Stimulated activated CD8-positive, alpha-beta memory T cell treated with anti-CD3 and anti-CD28 coated beads, Interleukin-15, amount 100 ng/mL, for 24 hours (primary cell): ENCODE measurements around the gene MYMX.
"Not testable (repeated sequence)": the region's sequence is repeated elsewhere in the genome, so short reads cannot be mapped to it uniquely, and the experiment has no call there.

Source experiments
- DNase-seq: peaks from one replicate; pipeline ENCODE4 v3.0.0-alpha.2; 2020; ENCODE audit warnings: low read depth

The MYMX gene

DNA sequence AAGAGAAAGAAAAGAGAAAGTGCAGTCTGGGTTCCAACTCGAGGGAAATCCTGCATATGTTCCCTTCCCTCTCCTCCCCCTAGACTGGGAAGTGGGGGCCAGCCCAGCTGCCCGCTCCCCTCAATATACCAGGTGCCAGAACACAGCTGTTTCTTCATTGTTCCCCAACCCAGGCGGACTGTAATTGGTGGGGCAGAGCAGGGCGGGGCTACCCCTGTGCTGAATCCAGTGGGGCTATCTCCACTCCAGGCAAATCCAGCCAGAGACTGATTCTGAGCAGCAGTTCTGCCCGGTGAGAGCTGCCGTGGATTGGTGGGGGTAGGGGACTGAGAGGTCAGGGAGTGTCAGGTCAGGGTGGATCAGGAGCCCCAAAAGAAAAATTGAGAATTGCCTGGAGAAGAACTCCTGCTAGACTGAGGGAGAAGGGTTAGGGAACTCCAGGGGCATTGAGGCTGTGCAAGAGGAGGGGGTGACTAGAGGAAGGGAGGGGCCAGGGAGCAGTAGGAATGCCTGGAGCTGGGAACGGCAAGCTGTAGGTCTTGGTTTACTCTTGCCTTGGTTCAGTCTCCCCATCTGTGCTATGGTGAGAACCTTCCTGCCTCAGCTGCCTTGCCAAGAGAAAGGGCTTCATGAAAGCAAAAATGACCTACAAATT is at the start of gene MYMX:
Gene MYMX (plus strand): TSS at position 250 of the 655 bp plus-strand sequence. CDS start 546 bp downstream, outside the sequence.
- DNase-seq = no peak

DNA sequence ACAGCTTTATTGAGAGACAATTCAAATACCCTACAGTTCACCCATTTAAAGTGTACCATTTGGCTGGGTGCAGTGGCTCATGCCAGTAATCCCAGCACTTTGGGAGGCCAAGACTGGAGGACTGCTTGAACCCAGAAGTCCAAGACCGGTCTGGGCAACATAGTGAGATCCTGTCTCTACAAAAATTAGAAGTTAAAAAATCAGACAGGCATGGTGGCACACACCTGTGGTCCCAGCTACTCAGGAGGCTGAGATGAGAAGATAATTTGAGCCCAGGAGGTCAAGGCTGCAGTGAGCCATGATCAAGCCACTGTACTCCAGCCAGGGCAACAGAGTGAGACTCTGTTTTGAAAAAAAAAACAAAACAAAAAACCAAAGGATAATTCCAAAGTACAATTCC is 49.2 kb upstream of the MYMX start:
- DNase-seq = no peak

DNA sequence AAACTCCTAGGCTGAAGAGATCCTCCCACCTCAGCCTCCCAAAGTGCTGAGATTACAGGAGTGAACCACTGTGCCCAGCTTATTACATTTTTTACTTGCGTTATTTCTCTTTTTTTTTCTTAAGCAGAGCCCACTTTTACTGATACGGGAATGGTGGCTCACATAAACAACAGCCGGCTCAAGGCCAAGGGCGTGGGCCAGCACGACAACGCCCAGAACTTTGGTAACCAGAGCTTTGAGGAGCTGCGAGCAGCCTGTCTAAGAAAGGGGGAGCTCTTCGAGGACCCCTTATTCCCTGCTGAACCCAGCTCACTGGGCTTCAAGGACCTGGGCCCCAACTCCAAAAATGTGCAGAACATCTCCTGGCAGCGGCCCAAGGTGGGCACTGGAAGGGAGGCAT is 47.6 kb upstream of the MYMX start:
- DNase-seq = no peak

DNA sequence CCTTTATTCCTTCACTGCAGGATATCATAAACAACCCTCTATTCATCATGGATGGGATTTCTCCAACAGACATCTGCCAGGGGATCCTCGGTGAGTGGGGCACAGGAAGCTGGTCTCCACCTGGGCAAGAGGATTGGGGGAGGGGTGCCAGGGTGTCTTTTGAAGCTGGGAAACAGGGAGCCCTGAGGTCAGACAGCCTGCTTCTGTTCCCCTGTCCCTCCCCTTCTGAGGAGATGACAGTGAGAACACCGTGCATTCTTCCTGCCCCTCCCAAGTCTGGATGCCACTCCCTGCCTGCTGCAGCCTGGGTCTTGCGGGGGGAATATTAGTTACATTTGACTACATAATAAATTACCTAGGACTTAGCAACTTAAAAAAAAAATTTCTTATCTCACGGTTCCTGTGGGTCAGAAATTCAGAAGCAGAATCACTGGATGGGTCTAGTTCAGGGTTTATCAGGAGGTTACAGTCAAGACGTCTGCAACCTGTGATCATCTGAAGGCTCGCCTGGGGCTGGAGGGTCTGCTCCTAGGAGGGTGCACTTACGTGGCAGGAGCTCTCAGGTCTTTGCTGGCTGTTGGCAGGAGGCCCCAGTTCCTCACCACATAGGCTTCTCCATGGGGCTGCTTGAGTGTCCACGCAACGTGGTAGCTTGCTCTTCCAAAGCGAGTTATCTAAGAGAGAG is 46.7 kb upstream of the MYMX start:
- no peak for DNase-seq

DNA sequence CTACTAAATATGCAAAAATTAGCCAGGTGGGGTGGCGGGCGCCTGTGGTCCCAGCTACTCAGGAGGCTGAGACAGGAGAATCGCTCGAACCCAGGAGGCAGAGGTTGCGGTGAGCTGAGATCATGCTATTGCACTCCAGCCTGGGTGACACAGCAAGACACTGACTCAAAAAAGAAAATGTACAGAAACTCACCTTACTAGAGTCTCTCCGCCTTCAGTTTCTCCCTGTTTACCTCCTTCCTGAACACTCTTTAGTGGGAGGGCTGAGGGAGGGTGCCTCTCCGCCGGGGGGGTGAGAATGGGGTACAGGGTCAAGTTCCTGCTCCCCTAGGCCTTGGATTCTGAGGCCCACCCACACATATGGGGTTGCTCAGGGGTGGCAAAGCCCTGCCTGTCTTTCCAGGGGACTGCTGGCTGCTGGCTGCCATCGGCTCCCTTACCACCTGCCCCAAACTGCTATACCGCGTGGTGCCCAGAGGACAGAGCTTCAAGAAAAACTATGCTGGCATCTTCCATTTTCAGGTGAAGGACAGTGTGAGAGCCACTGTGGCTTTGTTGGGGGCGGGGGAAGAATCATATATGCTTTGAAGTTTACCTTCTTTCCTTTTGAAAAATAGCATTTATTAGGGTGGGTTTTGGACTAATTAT is 44.7 kb upstream of the MYMX start:
- no peak for DNase-seq

DNA sequence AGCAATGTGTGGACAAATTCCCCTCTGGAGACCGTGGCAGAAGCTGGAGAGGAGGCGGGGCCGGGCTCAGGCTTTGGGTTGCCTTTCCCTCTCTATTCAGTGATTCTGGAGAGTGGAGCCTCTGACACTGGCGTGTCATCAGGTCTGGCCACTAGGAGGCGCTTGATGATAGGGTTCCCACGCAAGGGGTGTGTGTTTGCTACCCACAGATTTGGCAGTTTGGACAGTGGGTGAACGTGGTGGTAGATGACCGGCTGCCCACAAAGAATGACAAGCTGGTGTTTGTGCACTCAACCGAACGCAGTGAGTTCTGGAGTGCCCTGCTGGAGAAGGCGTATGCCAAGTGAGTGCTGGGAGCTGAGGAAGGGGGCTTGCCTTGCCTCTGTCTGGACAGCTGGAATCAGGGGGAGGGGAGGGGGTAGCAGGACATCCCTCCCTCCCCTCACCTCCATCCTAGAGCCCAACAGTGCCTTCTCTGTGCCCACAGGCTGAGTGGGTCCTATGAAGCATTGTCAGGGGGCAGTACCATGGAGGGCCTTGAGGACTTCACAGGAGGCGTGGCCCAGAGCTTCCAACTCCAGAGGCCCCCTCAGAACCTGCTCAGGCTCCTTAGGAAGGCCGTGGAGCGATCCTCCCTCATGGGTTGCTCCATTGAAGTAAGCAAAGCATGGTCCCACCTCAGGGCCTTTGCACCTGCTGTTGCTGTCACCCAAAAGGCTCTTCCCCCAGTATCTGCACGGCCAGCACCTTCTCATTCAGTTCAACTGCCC is 43.8 kb upstream of the MYMX start:
- DNase-seq = peak; percentile 64

DNA sequence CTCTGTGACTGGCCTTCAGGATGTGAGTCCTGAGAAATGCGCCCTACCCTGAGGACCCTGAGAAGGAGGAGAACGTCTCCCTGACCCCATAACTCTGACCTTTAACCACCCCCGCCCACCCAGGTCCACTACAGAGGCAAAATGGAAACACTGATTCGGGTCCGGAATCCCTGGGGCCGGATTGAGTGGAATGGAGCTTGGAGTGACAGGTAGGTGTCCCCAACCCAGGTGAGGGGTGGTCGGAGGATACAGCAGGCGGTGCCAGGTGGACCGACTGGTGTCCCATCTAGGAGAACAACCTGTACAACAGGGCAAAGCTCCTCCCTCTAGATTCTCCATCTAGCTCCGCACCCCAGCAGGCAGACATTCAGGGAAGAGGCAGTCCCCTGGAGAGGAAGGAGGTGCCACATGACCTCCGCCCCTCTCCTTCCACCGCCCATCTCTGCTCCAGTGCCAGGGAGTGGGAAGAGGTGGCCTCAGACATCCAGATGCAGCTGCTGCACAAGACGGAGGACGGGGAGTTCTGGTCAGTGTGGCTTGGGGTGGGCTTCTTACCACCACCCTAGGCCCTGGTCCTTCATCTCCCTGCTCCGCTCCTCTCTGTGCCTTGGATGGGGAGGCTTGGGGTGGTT is 40.5 kb upstream of the MYMX start:
- DNase-seq = no peak

DNA sequence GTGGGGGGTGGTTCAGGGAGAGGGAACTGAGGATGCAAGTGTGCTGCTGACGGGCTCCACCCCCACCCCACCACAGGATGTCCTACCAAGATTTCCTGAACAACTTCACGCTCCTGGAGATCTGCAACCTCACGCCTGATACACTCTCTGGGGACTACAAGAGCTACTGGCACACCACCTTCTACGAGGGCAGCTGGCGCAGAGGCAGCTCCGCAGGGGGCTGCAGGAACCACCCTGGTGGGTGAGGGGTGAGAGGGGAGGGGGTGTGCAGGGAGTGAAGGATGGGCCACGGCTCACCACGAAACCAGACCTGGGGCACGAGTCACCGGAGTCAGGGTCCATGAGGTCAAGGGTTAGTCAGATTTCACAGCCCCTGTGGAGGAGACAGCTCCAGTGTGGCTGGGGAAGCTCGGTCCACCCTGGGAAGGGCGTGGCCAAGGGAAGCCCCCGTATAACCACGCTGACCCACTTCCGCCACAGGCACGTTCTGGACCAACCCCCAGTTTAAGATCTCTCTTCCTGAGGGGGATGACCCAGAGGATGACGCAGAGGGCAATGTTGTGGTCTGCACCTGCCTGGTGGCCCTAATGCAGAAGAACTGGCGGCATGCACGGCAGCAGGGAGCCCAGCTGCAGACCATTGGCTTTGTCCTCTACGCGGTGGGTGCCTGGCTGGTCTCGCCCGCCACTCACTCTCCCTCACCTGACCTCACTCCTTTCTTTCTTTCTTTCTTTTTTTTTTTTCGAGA is 39.8 kb upstream of the MYMX start:
- DNase-seq = no peak

DNA sequence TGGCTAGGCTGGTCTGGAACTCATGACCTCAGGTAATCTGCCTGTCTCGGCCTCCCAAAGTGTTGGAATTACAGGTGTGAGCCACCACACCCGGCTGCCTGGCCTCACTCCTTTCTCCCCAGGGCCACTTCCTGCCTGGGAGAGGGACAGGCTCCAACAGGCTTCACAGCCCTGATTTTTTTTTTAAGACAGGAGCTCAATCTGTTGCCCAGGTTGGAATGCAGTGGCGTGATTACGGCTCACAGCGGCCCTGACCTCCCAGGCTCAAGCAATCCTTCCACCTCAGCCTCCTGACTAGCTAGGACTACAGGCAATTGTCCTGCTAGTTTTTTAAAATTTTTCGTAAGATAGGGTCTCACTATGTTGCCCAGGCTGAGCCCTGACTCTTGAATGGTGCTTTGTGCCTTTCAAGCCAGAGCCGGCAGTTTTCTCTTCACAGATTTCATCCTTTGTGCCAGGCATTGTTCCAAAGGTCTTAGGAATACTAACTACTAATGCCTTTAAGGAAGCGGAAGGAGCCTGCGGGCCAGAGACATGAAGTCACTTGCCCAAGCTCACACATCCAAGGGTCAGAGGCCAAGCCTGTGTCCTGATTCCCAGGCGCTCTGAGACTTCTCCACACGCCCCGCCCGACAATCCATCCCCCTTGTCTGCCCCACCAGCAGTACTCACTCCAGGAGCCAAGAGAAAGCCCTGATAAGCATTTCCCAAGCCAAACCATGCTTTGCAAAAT is 38.9 kb upstream of the MYMX start:
- DNase-seq = no peak

DNA sequence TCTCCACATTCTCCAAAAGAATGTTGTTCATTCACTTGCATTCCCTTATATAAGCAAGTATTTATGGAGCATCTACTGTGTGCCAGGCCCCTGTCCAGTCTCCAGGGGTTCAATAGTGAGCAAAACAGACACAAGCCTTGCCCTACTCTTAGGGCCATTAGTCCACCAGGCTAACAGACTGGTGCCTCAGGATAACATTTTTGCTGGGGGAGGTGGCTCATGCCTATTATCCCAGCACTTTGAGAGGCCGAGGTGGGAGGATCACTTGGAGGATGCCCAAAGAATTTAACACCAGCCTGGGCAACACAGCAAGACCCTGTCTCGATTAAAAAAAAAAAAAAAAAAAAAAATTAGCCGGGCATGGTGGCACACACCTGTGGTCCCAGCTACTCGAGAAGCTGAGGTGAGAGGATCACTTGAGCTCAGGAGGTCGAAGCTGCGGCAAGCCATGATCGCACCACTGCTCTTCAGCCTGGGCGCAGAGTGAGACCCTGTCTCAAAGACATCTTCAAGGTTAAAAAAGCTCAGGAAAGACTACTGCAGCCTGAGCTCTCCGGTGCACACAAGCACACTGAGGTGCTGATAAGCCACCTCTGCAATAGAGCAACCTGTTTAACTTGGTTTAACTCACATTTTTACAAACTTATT is 38.2 kb upstream of the MYMX start:
- no peak for DNase-seq

DNA sequence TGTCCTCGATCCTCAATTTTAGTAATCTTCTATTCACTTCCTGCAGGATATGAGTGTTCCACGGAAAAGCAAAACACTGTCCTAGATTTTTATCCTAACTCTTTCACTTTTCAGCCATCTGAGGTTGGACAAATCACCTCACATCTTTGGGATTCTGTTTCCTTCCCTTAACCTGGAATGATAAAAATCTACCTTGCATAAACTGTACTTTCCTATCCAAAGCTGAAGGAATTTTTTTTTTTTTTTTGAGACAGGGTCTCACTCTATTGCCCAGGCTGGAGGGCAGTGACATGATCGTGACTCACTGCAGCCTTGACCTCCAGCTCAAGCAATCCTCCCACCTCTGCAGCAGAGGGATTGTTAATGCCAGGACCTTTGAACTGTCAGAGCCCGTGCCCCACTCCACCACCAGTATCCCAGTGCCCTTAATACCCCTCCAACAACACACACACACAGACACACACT is 37.6 kb upstream of the MYMX start:
- no peak for DNase-seq

DNA sequence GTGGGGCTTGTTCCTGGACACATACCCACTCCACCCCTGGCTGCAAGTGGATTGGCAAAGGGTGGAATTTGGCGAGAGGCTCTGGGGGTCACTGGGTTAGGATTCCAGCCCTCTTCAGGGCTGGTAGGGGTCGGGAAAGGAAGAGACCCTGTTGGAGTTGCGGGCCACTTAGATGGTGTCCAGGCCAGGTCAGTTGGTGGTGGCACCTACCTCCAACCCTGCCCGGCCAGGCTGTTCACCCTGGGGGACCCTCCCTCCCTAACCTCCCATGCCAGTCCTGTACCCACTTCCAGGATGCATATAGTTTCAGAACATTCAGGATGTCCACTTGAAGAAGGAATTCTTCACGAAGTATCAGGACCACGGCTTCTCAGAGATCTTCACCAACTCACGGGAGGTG is 37.1 kb upstream of the MYMX start:
- DNase-seq = no peak

DNA sequence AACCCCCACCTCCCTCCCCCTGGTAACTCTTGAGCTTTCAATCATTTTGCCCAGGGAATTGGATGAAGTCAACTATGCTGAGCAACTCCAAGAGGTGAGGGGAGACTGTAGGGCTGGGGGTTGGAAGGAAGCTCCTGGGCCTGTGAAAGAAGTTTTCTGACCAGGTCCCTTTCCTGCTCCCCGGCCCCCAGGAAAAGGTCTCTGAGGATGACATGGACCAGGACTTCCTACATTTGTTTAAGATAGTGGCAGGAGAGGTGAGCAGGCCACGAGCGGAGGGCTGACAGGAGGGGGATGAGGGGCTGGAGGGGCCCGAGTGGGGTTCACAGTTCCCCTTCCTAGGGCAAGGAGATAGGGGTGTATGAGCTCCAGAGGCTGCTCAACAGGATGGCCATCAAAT is 36.3 kb upstream of the MYMX start:
- no peak for DNase-seq

DNA sequence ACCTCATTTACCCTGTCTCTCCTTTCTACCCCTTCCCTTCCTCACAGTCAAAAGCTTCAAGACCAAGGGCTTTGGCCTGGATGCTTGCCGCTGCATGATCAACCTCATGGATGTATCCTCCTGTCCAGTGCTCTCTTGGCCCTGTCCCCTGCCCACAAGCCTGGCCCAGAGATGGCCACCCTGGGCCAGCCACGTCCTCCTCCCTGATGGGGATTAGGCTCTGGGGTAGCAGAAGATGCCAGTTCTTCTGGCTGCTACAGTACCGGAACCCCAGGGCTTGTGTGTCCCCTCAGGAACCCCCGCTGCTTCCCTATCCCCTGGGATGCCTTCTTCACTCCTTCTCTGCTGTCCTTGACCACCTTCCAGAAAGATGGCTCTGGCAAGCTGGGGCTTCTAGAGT is 35.8 kb upstream of the MYMX start:
- DNase-seq = no peak

DNA sequence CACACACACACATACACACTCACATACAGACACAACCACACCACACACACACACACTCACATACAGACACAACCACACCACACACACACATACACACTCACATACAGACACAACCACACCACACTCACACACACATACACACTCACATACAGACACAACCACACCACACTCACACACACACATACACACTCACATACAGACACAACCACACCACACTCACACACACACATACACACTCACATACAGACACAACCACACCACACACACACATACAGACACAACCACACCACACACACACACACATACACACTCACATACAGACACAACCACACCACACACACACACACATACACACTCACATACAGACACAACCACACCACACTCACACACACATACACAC is 34.9 kb upstream of the MYMX start:
- DNase-seq = not testable (repeated sequence)

DNA sequence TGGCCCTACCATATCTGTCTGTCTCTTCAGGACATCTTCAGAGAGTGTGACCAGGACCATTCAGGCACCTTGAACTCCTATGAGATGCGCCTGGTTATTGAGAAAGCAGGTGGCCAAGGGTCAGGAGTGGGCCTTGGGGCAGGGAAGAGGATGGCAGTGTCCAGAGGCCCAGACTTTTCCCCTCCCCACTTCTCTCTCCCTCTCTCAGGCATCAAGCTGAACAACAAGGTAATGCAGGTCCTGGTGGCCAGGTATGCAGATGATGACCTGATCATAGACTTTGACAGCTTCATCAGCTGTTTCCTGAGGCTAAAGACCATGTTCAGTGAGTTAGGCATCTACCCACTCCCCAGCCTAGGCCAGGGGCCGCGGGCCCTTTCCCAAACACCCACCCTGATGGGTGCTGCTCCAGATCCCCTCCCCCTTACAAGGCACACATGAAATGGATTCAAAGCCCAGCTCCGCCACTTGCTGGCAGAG is 33.8 kb upstream of the MYMX start:
- DNase-seq = no peak

DNA sequence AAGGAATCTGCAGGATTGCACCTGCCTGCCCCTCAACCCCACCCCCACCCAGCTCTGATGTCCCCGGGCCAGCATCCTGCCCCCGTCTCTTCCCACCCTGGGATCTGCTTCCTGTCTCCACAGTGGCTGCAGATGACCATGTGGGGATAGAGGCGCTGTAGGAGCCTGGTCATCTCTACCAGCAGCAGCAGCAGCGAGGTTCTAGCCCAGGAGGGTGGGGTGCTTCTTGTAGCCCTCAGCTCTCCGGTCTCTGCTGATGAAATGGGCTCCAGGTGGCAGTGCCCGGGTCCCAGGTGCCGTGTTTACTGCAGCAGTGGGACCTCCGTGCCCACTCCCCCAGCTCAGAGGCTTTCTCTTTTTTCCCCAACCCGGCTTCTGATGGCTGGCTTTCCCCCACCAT is 32.9 kb upstream of the MYMX start:
- DNase-seq = no peak

DNA sequence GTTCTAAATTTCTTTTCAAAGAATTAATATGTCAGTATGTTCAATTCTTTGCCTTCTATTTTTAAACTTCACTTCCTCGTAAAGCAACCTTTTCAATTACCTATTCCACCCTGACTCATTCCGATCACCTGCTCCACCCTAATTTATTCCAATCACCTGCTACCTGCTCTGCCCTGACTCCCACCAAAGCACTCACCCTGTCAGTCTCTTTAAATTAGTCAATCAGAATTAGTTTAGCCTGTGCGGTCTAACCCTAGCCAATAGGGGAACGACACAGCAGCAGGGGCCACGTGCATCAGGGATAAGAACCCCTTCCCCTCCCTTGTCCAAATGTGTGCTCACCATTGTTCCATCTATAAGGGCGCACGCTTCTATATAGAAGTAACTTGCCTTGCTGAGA is 31.4 kb upstream of the MYMX start:
- DNase-seq = not testable (repeated sequence)

DNA sequence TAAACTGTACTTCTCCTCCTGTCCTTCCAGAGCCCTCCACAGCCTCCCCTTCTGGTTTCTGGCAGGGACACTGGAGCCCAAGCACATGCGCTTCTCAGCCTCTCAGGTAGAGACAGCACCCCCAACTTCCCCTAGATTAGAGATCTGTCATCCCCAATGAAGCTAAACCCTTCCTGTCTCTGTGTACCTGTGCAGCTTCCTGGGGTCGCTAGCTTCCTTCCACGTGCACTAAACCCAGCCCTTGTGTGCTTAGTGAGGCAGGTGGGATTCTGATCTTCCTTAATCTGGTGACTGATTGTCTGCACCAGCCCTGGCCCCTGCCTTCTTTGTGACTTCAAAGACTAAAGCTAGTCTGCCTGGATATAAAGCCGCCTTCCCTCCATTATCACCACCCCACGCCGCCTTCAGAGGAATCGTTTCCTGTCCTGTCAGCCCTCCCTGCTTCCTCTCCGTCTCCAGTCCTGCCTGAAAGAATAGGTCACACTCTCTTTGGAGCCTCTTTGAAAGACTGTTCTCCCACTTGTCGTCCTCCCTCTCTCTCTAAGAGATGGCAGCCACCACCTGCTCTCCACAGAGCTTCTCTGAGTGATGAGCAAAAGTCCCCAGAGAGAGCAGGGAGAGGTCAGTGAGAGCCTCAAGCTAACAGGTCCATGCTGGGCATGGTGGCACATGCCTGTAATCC is 30.6 kb upstream of the MYMX start:
- no peak for DNase-seq
